Body of pancreas (tissue), 4 donors: ENCODE results near the gene UBXN6. TPM values are rescaled to one million over a fixed set of nuclear protein-coding genes. Genes with fewer than 3 reads are reported as not detected.

Source experiments
- ATAC-seq: fragments of 150-250 bp; one replicate; pipeline ENCODE4 v1.9.1; 2016
- DNase-seq, 4 donors: peaks; one replicate each; pipeline ENCODE4 v3.0.0-alpha.2; 2019
- H3K27ac ChIP-seq, 4 donors: fragments of 200-600 bp; sonication (generic); 1 replicate in 3 of 4; 2 replicates in 1 of 4; pipeline versions ENCODE4 v1.5.1 to v1.6.1; 2016 to 2019; ENCODE audit warnings: mild to moderate bottlenecking in 1 of 4, mixed read lengths in 1 of 4, moderate library complexity in 1 of 4
- H3K27me3 ChIP-seq, 2 donors: fragments of 200-600 bp; sonication (generic); one replicate each; pipeline ENCODE4 v1.6.0; 2016; ENCODE audit warnings: mild to moderate bottlenecking in 1 of 2
- H3K36me3 ChIP-seq, 2 donors: fragments of 200-600 bp; sonication (generic); replicated peaks in 1 of 2; 2 replicates each; pipeline ENCODE4 v1.5.1; 2016; ENCODE audit warnings: low read depth in 2 of 2; ENCODE audit not compliant: insufficient read depth in 1 of 2
- H3K4me1 ChIP-seq: fragments of 200-600 bp; sonication (generic); one replicate; pipeline ENCODE4 v1.6.0; 2016
- H3K4me3 ChIP-seq, 2 donors: fragments of 200-600 bp; sonication (generic); 1 replicate in 1 of 2; 2 replicates in 1 of 2; pipeline ENCODE4 v1.5.1; 2016 to 2019
- H3K9me3 ChIP-seq, 3 donors: fragments of 200-600 bp; sonication (generic); 1 replicate in 2 of 3; 2 replicates in 1 of 3; pipeline ENCODE4 v1.5.1; 2016
- CTCF ChIP-seq, 7 experiments: fragments of 450-650 bp in 4 of 7; fragments of 200-600 bp in 3 of 7; sonication (generic) in 3 of 7; IDR thresholded peaks; one replicate each; pipeline ENCODE4 v1.5.1; 2016 to 2019; ENCODE audit warnings: antibody characterized with exemption in 7 of 7
- POLR2A ChIP-seq, 3 donors: fragments of 450-650 bp; IDR thresholded peaks; one replicate each; pipeline ENCODE4 v1.6.1; 2016; ENCODE audit warnings: antibody characterized with exemption in 3 of 3, mild to moderate bottlenecking in 2 of 3
- WGBS, 2 donors: methylation state at CpG; one replicate each; pipeline ENCODE4 v1.1.5; 2017; 5-methylcytosine and 5-hydroxymethylcytosine counted together
- intact Hi-C: fragments of 100-400 bp; cut with DNase I; formaldehyde crosslinking; loops from one replicate; pipeline ENCODE4 v1.15.1; 2023
- total RNA-seq, 2 donors: library from RNA; depleted of rRNA; stranded (reverse); fragments of >200 nt; gene quantifications; one replicate each; pipeline ENCODE4 v1.1.0, GENCODE V29; 2016

The UBXN6 gene
- total RNA-seq, 2 donors from 2014 or later: 64.6 to 107 TPM

GRCh38 chr19:4472174-4472974 is 14.8 kb upstream of the UBXN6 start, which contains the start of gene HDGFL2:
HDGFL2 (plus strand) TSS chr19:4472297; CDS start chr19:4472351, 54 bp downstream.
- H3K36me3 ChIP-seq: peaks cover 0 to 2% of the 10 kb centered on the region in 2 donors
- TF ChIP-seq POLR2A (IDR thresholded peaks at IDR 0.05) (no peak), CTCF (IDR thresholded peaks at IDR 0.05) (no peak)
- H3K27ac ChIP-seq: peak within 1 kb of the TSS; percentile 62 to 82 (median 74)
- peaks cover 25% of the 10 kb centered on the region for H3K4me1 ChIP-seq
- no peaks in the 10 kb centered on the region for H3K27me3 ChIP-seq
- H3K4me3 ChIP-seq: peak within 1 kb of the TSS; percentile 68 to 99
- intact Hi-C loops: no loop called here
- ATAC-seq (no peak), DNase-seq (no peak)
- WGBS, 2 donors: 0% methylated on average over 5 to 36 of the region's 71 CpGs
- no peaks in the 10 kb centered on the region for H3K9me3 ChIP-seq

- intact Hi-C loops: no loop called here
- no peaks in the 10 kb centered on the region for H3K9me3 ChIP-seq
- no peaks in the 10 kb centered on the region for H3K36me3 ChIP-seq
- peak overlapping the region; percentile 48 to 82 (median 74) for H3K27ac ChIP-seq
- H3K4me3 ChIP-seq: peak overlapping the region in 1 of 2 donors; percentile 68
- H3K4me1 ChIP-seq: peaks cover 25% of the 10 kb centered on the region
- DNase-seq (peak; percentile 98 to 100 (median 99)), ATAC-seq (peak; percentile 93)
- TF ChIP-seq POLR2A (IDR thresholded peaks at IDR 0.05): peak in 2 of 3 donors; percentile 74 to 77
- TF ChIP-seq CTCF (IDR thresholded peaks at IDR 0.05): no peak
- H3K27me3 ChIP-seq: no peaks in the 10 kb centered on the region
- WGBS, 2 donors: 0 to 1% methylated on average over 30 of the region's 33 CpGs
These were observed 14.0 kb upstream of the UBXN6 start for GRCh38 chr19:4471403-4472173.

GRCh38 chr19:4467835-4468234 is 10.2 kb upstream of the UBXN6 start:
- Histone ChIP-seq H3K27me3 (no peaks in the 10 kb centered on the region), H3K36me3 (no peaks in the 10 kb centered on the region), H3K27ac (no peak overlapping the region), H3K9me3 (no peaks in the 10 kb centered on the region), H3K4me1 (peaks cover 6% of the 10 kb centered on the region), H3K4me3 (no peak overlapping the region)
- WGBS, 2 donors: 69 to 90% methylated on average over 3 of the region's 3 CpGs
- TF ChIP-seq CTCF (IDR thresholded peaks at IDR 0.05): no peak
- TF ChIP-seq POLR2A (IDR thresholded peaks at IDR 0.05): no peak
- intact Hi-C loops: no loop called here
- DNase-seq (no peak), ATAC-seq (no peak)

- H3K27me3 ChIP-seq: no peaks in the 10 kb centered on the region
- no peak for TF ChIP-seq CTCF (IDR thresholded peaks at IDR 0.05)
- no peak for TF ChIP-seq POLR2A (IDR thresholded peaks at IDR 0.05)
- DNase-seq (no peak), ATAC-seq (no peak)
- H3K27ac ChIP-seq: no peak overlapping the region
- no peaks in the 10 kb centered on the region for H3K36me3 ChIP-seq
- no peaks in the 10 kb centered on the region for H3K9me3 ChIP-seq
- H3K4me3 ChIP-seq: no peak overlapping the region
- intact Hi-C loops: no loop called here
- no peaks in the 10 kb centered on the region for H3K4me1 ChIP-seq
- 67 to 74% methylated on average over 8 of the region's 8 CpGs for WGBS, 2 donors
These were observed 7.4 kb upstream of the UBXN6 start for GRCh38 chr19:4464815-4465581.
